H1 (cell line): ENCODE results near the gene NTN1. TPM values are rescaled to one million over a fixed set of nuclear protein-coding genes. Genes with fewer than 3 reads are reported as not detected.

Experiments used
- CTCF ChIA-PET: fragments of 300-600 bp; sonication (Branson Sonifier 250); formaldehyde crosslinking; loops from one replicate; lab custom pipeline; 2021; ENCODE audit not compliant: partially characterized antibody; lab: Charles Lee
- POLR2A ChIA-PET: fragments of 300-600 bp; sonication (Branson Sonifier 250); formaldehyde crosslinking; loops from one replicate; lab custom pipeline; 2021; ENCODE audit warnings: inconsistent platforms; ENCODE audit not compliant: partially characterized antibody; lab: Charles Lee
- DNase-seq, 2 experiments: peaks; one replicate each; pipeline versions ENCODE4 v3.0.0 to v3.0.0-alpha.2; 2010 to 2022; ENCODE audit warnings: low spot score in 2 of 2, low read depth in 1 of 2, mixed read lengths in 1 of 2
- FAIRE-seq: peaks from 2 replicates; lab custom pipeline; 2011; peaks lifted over from hg19 to GRCh38; lab: Jason Lieb, UNC
- H2AFZ ChIP-seq: 2 replicates; pipeline ENCODE4 v1.8.1; 2012; ENCODE audit warnings: low read length, inconsistent platforms
- H2AK5ac ChIP-seq: 2 replicates; pipeline ENCODE4 v1.6.1; 2013; ENCODE audit warnings: low read depth, low read length
- H2BK120ac ChIP-seq: replicated peaks from 2 replicates; pipeline ENCODE3; 2013; ENCODE audit warnings: low read depth, low read length, inconsistent platforms
- H2BK12ac ChIP-seq: 2 replicates; pipeline ENCODE4 v1.6.1; 2013; ENCODE audit warnings: low read depth, low read length
- H2BK15ac ChIP-seq: 2 replicates; pipeline ENCODE4 v1.6.1; 2013; ENCODE audit warnings: low read length
- H2BK20ac ChIP-seq: 2 replicates; pipeline ENCODE4 v1.6.1; 2013; ENCODE audit warnings: low read length
- H2BK5ac ChIP-seq: 2 replicates; pipeline ENCODE4 v1.6.1; 2013; ENCODE audit warnings: low read depth, low read length
- H3K14ac ChIP-seq: 2 replicates; pipeline ENCODE4 v1.6.1; 2013; ENCODE audit warnings: inconsistent platforms; ENCODE audit not compliant: insufficient read length
- H3K18ac ChIP-seq: 2 replicates; pipeline ENCODE4 v1.6.1; 2013; ENCODE audit warnings: low read length; ENCODE audit errors: extremely low read depth
- H3K23ac ChIP-seq: 2 replicates; pipeline ENCODE4 v1.6.1; 2013; ENCODE audit warnings: inconsistent platforms; ENCODE audit not compliant: insufficient read length
- H3K23me2 ChIP-seq: 2 replicates; pipeline ENCODE4 v1.6.1; 2013; ENCODE audit warnings: low read depth, low read length
- H3K27ac ChIP-seq: 2 replicates; pipeline ENCODE4 v1.6.1; 2011; ENCODE audit warnings: low read depth, low read length, inconsistent platforms
- H3K27me3 ChIP-seq, 4 experiments: replicated peaks in 1 of 4; 1 replicate in 1 of 4; 2 replicates in 3 of 4; pipeline versions ENCODE4 v1.6.1 to v1.8.1; 2011 to 2013; ENCODE audit warnings: low read length in 3 of 4, mild to moderate bottlenecking in 3 of 4, inconsistent platforms in 2 of 4, mixed read lengths in 2 of 4, moderate library complexity in 1 of 4; ENCODE audit not compliant: control insufficient read depth in 3 of 4, insufficient read depth in 3 of 4; ENCODE audit errors: extremely low read depth in 1 of 4
- H3K36me3 ChIP-seq, 4 experiments: 2 replicates each; pipeline versions ENCODE4 v1.6.1 to v1.8.1; 2011 to 2013; ENCODE audit warnings: mild to moderate bottlenecking in 4 of 4, low read length in 3 of 4, moderate library complexity in 2 of 4, control low read depth in 1 of 4, inconsistent platforms in 1 of 4; ENCODE audit not compliant: insufficient read depth in 4 of 4, control insufficient read depth in 2 of 4
- H3K4ac ChIP-seq: replicated peaks from 2 replicates; pipeline ENCODE3; 2013; ENCODE audit warnings: low read length, low read depth, mixed read lengths, inconsistent platforms; ENCODE audit not compliant: insufficient read length
- H3K4me1 ChIP-seq, 4 experiments: replicated peaks in 1 of 4; 1 replicate in 1 of 4; 2 replicates in 3 of 4; pipeline versions ENCODE4 v1.6.1 to v1.8.1; 2011 to 2013; ENCODE audit warnings: low read length in 3 of 4, inconsistent platforms in 2 of 4, mixed read lengths in 1 of 4; ENCODE audit not compliant: insufficient read depth in 4 of 4, control insufficient read depth in 3 of 4
- H3K4me2 ChIP-seq, 2 experiments: 2 replicates each; pipeline versions ENCODE4 v1.6.1 to v1.8.1; 2011 to 2013; ENCODE audit warnings: low read depth in 2 of 2, low read length in 2 of 2, control low read depth in 1 of 2, inconsistent platforms in 1 of 2, mild to moderate bottlenecking in 1 of 2; ENCODE audit not compliant: insufficient read depth in 1 of 2
- H3K4me3 ChIP-seq, 4 experiments: fragments of 200-600, 300-600 bp in 1 of 4; sonication (generic), shearing (Covaris generic), sonication (Bioruptor Twin) in 1 of 4; 2 replicates each; pipeline versions ENCODE4 v1.5.1 to v1.8.1; 2011 to 2016; ENCODE audit warnings: low read length in 4 of 4, low read depth in 3 of 4, control low read depth in 2 of 4, inconsistent platforms in 2 of 4, mild to moderate bottlenecking in 2 of 4, mixed read lengths in 1 of 4, moderate library complexity in 1 of 4; ENCODE audit not compliant: insufficient read depth in 2 of 4; ENCODE audit errors: extremely low read depth in 1 of 4
- H3K56ac ChIP-seq: replicated peaks from 2 replicates; pipeline ENCODE3; 2013; ENCODE audit warnings: low read depth, mild to moderate bottlenecking, mixed read lengths, low read length, inconsistent platforms; ENCODE audit not compliant: insufficient read length
- H3K79me1 ChIP-seq: 2 replicates; pipeline ENCODE4 v1.6.1; 2013; ENCODE audit warnings: low read depth, low read length, control low read depth
- H3K79me2 ChIP-seq, 2 experiments: 2 replicates each; pipeline versions ENCODE4 v1.6.1 to v1.8.1; 2012 to 2013; ENCODE audit warnings: low read length in 2 of 2, mild to moderate bottlenecking in 2 of 2, inconsistent platforms in 1 of 2; ENCODE audit not compliant: insufficient read depth in 2 of 2, control insufficient read depth in 1 of 2
- H3K9ac ChIP-seq, 4 experiments: replicated peaks in 1 of 4; 1 replicate in 1 of 4; 2 replicates in 3 of 4; pipeline versions ENCODE4 v1.6.1 to v1.8.1; 2011 to 2013; ENCODE audit warnings: low read depth in 3 of 4, low read length in 3 of 4, control low read depth in 2 of 4, mild to moderate bottlenecking in 2 of 4, moderate library complexity in 2 of 4, inconsistent platforms in 1 of 4; ENCODE audit errors: extremely low read depth in 1 of 4
- H3K9me3 ChIP-seq, 2 experiments: 2 replicates each; pipeline versions ENCODE4 v1.6.1 to v1.8.1; 2012 to 2013; ENCODE audit warnings: mild to moderate bottlenecking in 2 of 2, moderate library complexity in 2 of 2, control low read depth in 1 of 2, inconsistent platforms in 1 of 2, low read depth in 1 of 2, low read length in 1 of 2, mixed read lengths in 1 of 2; ENCODE audit not compliant: insufficient read depth in 2 of 2
- H4K20me1 ChIP-seq, 2 experiments: replicated peaks in 1 of 2; 2 replicates each; pipeline versions ENCODE3 to v1.8.1; 2011 to 2013; ENCODE audit warnings: inconsistent platforms in 2 of 2, low read length in 2 of 2, mild to moderate bottlenecking in 1 of 2; ENCODE audit not compliant: insufficient read depth in 2 of 2, control insufficient read depth in 1 of 2
- H4K5ac ChIP-seq: 2 replicates; pipeline ENCODE4 v1.6.1; 2013; ENCODE audit warnings: low read length, low read depth, mixed read lengths, inconsistent platforms; ENCODE audit not compliant: insufficient read length
- H4K8ac ChIP-seq: 2 replicates; pipeline ENCODE4 v1.8.0; 2013; ENCODE audit warnings: mild to moderate bottlenecking, moderate library complexity, low read length, inconsistent platforms; ENCODE audit not compliant: insufficient read depth; ENCODE audit errors: extremely low read depth
- H4K91ac ChIP-seq: replicated peaks from 2 replicates; pipeline ENCODE3; 2013; ENCODE audit warnings: low read length, mixed read lengths, inconsistent platforms; ENCODE audit not compliant: insufficient read length
- ASH2L ChIP-seq: fragments of 200-600, 300-600 bp; sonication (generic); IDR thresholded peaks from one replicate; pipeline ENCODE4 v1.7.1; 2017; ENCODE audit warnings: low read length
- BRCA1 ChIP-seq: IDR thresholded peaks from 2 replicates; pipeline ENCODE4 v1.6.1; 2012; ENCODE audit warnings: low read depth, low read length, improper control_type of control experiment
- KDM1A ChIP-seq: fragments of 200-600, 300-600 bp; sonication (generic); IDR thresholded peaks from 2 replicates; pipeline ENCODE4 v1.7.1; 2016; ENCODE audit warnings: mild to moderate bottlenecking, low read length, borderline replicate concordance
- POLR2AphosphoS5 ChIP-seq: IDR thresholded peaks from 2 replicates; pipeline ENCODE4 v1.6.1; 2011; ENCODE audit warnings: low read depth, low read length
- POU5F1 ChIP-seq: IDR thresholded peaks from 2 replicates; pipeline ENCODE4 v1.6.1; 2011; ENCODE audit warnings: low read depth, mild to moderate bottlenecking, low read length, moderate library complexity
- TBP ChIP-seq: IDR thresholded peaks from 2 replicates; pipeline ENCODE4 v1.6.1; 2011; ENCODE audit warnings: low read depth, low read length, improper control_type of control experiment
- ZNF274 ChIP-seq: IDR thresholded peaks from 2 replicates; pipeline ENCODE4 v1.7.0; 2012; ENCODE audit warnings: low read length, borderline replicate concordance; ENCODE audit errors: extremely low read depth
- WGBS, 2 experiments: shearing (Covaris generic) in 1 of 2; methylation state at CpG; one replicate each; pipeline versions ENCODE4 v1.1.6 to v1.1.7; 2013 to 2015; ENCODE audit warnings: low lambda C conversion rate in 2 of 2, mixed read lengths in 2 of 2, inconsistent platforms in 1 of 2, low coverage in 1 of 2, missing lambda C conversion rate in 1 of 2; ENCODE audit not compliant: insufficient replicate concordance in 2 of 2, insufficient coverage in 1 of 2, insufficient read length in 1 of 2; ENCODE audit errors: extremely low coverage in 1 of 2, missing lambda C conversion rate in 1 of 2; 5-methylcytosine and 5-hydroxymethylcytosine counted together
- polyA plus RNA-seq, 7 experiments: library from polyadenylated mRNA; depleted of rRNA in 3 of 7; stranded (reverse) in 5 of 7; unstranded in 2 of 7; fragments of >200 nt in 5 of 7; fragments of 200-250 nt in 2 of 7; gene quantifications; 1 replicate in 5 of 7; 2 replicates in 1 of 7; 4 replicates in 1 of 7; pipeline versions ENCODE4 v1.2.1 to v1.2.3, GENCODE V29; 2011 to 2013; ENCODE audit warnings: missing spikeins in 2 of 7, mixed read lengths in 2 of 7
- total RNA-seq: library from RNA; stranded (reverse); fragmentation: NEBNext Ultra II Directional; extraction: Animal tissue kit (Norgen Biotek cat#: 25700); gene quantifications from 2 replicates; pipeline ENCODE4 v1.2.1, GENCODE V29; 2021
- TF ChIP-seq, protein P1 (sequence below): IDR thresholded peaks from 2 replicates; pipeline ENCODE4 v1.6.1; 2012; ENCODE audit warnings: low read length, inconsistent platforms

NTN1 gene
- total and polyA plus RNA-seq, 2 of the 8 experiments (the other 6 are each of a cell fraction or from before 2014, with no cell fraction given) = 2.0 to 2.3 TPM

DNA sequence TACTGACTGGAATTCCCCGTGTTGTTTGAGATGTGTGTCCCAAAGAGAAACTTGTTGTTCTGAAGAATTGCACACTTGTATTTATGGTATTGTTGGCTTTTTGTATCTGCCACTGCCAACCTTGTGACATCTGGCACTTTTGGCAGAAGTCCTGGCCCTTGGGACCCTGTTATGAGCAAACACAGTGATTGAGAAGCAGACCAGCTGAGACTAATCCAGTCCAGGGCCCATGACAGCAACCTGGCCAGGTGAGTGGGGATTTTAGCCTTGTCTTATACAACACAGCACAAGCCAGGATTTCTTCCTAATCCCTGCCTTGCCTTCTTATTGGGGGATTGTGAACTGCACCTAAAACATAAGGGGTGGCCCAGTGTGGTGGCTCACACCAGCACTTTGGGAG is 80.0 kb downstream of the NTN1 start:
- H3K4me2 ChIP-seq = no peak overlapping the region
- H3K4me1 ChIP-seq = peaks cover 0 to 4% (median 0%) of the 10 kb centered on the region in 4 experiments; a peak in 2 of 7 replicates
- TF ChIP-seq ZNF274 (no peak), POLR2AphosphoS5 (no peak), ASH2L (no peak), TBP (no peak), KDM1A (no peak), BRCA1 (no peak), POU5F1 (no peak)
- TF ChIP-seq, protein P1, sequence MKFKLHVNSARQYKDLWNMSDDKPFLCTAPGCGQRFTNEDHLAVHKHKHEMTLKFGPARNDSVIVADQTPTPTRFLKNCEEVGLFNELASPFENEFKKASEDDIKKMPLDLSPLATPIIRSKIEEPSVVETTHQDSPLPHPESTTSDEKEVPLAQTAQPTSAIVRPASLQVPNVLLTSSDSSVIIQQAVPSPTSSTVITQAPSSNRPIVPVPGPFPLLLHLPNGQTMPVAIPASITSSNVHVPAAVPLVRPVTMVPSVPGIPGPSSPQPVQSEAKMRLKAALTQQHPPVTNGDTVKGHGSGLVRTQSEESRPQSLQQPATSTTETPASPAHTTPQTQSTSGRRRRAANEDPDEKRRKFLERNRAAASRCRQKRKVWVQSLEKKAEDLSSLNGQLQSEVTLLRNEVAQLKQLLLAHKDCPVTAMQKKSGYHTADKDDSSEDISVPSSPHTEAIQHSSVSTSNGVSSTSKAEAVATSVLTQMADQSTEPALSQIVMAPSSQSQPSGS = no peak
- H3K18ac ChIP-seq = no peak overlapping the region
- FAIRE-seq (no peak), DNase-seq (no peak)
- no peaks in the 10 kb centered on the region for H4K20me1 ChIP-seq
- H2BK15ac ChIP-seq = no peak overlapping the region
- ChIA-PET CTCF (no interaction called here), POLR2A (no interaction called here)
- no peaks in the 10 kb centered on the region for H3K79me1 ChIP-seq
- H4K8ac ChIP-seq = no peak overlapping the region
- H3K79me2 ChIP-seq = no peaks in the 10 kb centered on the region
- H3K9me3 ChIP-seq = peaks cover 0 to 5% of the 10 kb centered on the region in 2 experiments; a peak in 2 of 4 replicates
- no peak overlapping the region for H2BK120ac ChIP-seq
- H2BK20ac ChIP-seq = no peak overlapping the region
- H3K23me2 ChIP-seq = no peaks in the 10 kb centered on the region
- no peak overlapping the region for H3K56ac ChIP-seq
- no peak overlapping the region for H4K91ac ChIP-seq
- no peaks in the 10 kb centered on the region for H3K27me3 ChIP-seq
- no peak overlapping the region for H3K4ac ChIP-seq
- no peak overlapping the region for H3K4me3 ChIP-seq
- no peak overlapping the region for H3K9ac ChIP-seq
- no peak overlapping the region for H2AFZ ChIP-seq
- H2AK5ac ChIP-seq = no peak overlapping the region
- WGBS, 2 experiments = 75% methylated on average over 1 of the region's 1 CpG; no CpG with 5 or more reads in 1 of the 2 experiments
- no peak overlapping the region for H2BK12ac ChIP-seq
- H3K27ac ChIP-seq = no peak overlapping the region
- H3K23ac ChIP-seq = no peak overlapping the region
- no peak overlapping the region for H2BK5ac ChIP-seq
- H4K5ac ChIP-seq = no peak overlapping the region
- no peaks in the 10 kb centered on the region for H3K36me3 ChIP-seq
- H3K14ac ChIP-seq = no peak overlapping the region
